WTC11 (cell line): Measurements from ENCODE around the gene SEC23IP. TPM values are rescaled to one million over a fixed set of nuclear protein-coding genes. Genes with fewer than 3 reads are reported as not detected.

Experiments
- ATAC-seq: fragments of 200-7000 bp; cut with Tn5 transposase; 2 replicates; pipeline ENCODE4 v1.10.0; 2021; ENCODE audit warnings: mild to moderate bottlenecking, moderate library complexity
- CTCF ChIA-PET: fragments of 300-600 bp; sonication (Branson Sonifier 250); formaldehyde crosslinking; loops from one replicate; lab custom pipeline; 2021; ENCODE audit warnings: antibody characterized with exemption; lab: Charles Lee
- POLR2A ChIA-PET: fragments of 350-600 bp; sonication (Branson Sonifier 250); formaldehyde crosslinking; loops from one replicate; lab custom pipeline; 2021; ENCODE audit warnings: antibody characterized with exemption; lab: Charles Lee
- DNase-seq: peaks from one replicate; pipeline ENCODE4 v3.0.0; 2021; ENCODE audit warnings: low spot score
- H3K27ac Mint-ChIP-seq: 2 replicates; pipeline ENCODE4 v1.8.0; 2021; ENCODE audit warnings: mixed read lengths
- H3K27me3 Mint-ChIP-seq: 2 replicates; pipeline ENCODE4 v1.8.0; 2021; ENCODE audit warnings: low read depth, mild to moderate bottlenecking, moderate library complexity, mixed read lengths
- H3K36me3 Mint-ChIP-seq: 2 replicates; pipeline ENCODE4 v1.8.0; 2021; ENCODE audit warnings: mixed read lengths
- H3K4me1 Mint-ChIP-seq: 2 replicates; pipeline ENCODE4 v1.8.0; 2022; ENCODE audit warnings: mixed read lengths
- H3K4me3 Mint-ChIP-seq: 2 replicates; pipeline ENCODE4 v1.8.0; 2021; ENCODE audit warnings: mild to moderate bottlenecking, moderate library complexity, mixed read lengths
- H3K9me3 Mint-ChIP-seq: 2 replicates; pipeline ENCODE4 v1.8.0; 2021; ENCODE audit warnings: mixed read lengths
- AFF4 ChIP-seq: sonication (generic); formaldehyde crosslinking; IDR thresholded peaks from 2 replicates; pipeline ENCODE4 v1.8.1; 2023; ENCODE audit warnings: mild to moderate bottlenecking, missing genetic modification reagents, borderline replicate concordance
- ATF2 ChIP-seq: sonication (generic); formaldehyde crosslinking; IDR thresholded peaks from 2 replicates; pipeline ENCODE4 v1.8.1; 2022; ENCODE audit warnings: low read depth, missing genetic modification reagents, borderline replicate concordance
- ELF4 ChIP-seq: sonication (generic); formaldehyde crosslinking; IDR thresholded peaks from 2 replicates; pipeline ENCODE4 v1.8.1; 2022; ENCODE audit warnings: low read depth, mild to moderate bottlenecking, moderate library complexity, missing genetic modification reagents
- ETV6 ChIP-seq: sonication (generic); formaldehyde crosslinking; IDR thresholded peaks from 2 replicates; pipeline ENCODE4 v1.8.1; 2022; ENCODE audit warnings: mild to moderate bottlenecking, missing genetic modification reagents
- FOXJ3 ChIP-seq: sonication (generic); formaldehyde crosslinking; IDR thresholded peaks from 2 replicates; pipeline ENCODE4 v1.9.0; 2021; ENCODE audit warnings: missing genetic modification reagents, mild to moderate bottlenecking, borderline replicate concordance
- JUN ChIP-seq: sonication (generic); formaldehyde crosslinking; IDR thresholded peaks from 2 replicates; pipeline ENCODE4 v1.8.0; 2023; ENCODE audit warnings: mild to moderate bottlenecking, missing genetic modification reagents
- KAT7 ChIP-seq: sonication (generic); formaldehyde crosslinking; IDR thresholded peaks from 2 replicates; pipeline ENCODE4 v1.8.1; 2023; ENCODE audit warnings: missing genetic modification reagents, mild to moderate bottlenecking, borderline replicate concordance
- OVOL2 ChIP-seq: fragments of 250-450 bp; sonication (Bioruptor Pico); IDR thresholded peaks from 2 replicates; pipeline ENCODE4 v1.9.0; 2021; ENCODE audit warnings: mild to moderate bottlenecking, borderline replicate concordance
- PRDM15 ChIP-seq: sonication (generic); formaldehyde crosslinking; IDR thresholded peaks from 2 replicates; pipeline ENCODE4 v1.8.0; 2022; ENCODE audit warnings: missing genetic modification reagents
- SMAD4 ChIP-seq: sonication (generic); formaldehyde crosslinking; IDR thresholded peaks from 2 replicates; pipeline ENCODE4 v1.8.0; 2022; ENCODE audit warnings: mild to moderate bottlenecking, missing genetic modification reagents
- TEAD1 ChIP-seq: sonication (generic); formaldehyde crosslinking; IDR thresholded peaks from 2 replicates; pipeline ENCODE4 v1.8.0; 2022; ENCODE audit warnings: mild to moderate bottlenecking, missing genetic modification reagents
- TEAD4 ChIP-seq: sonication (generic); formaldehyde crosslinking; IDR thresholded peaks from 2 replicates; pipeline ENCODE4 v1.8.0; 2022; ENCODE audit warnings: mild to moderate bottlenecking, missing genetic modification reagents
- TP53 ChIP-seq: sonication (generic); formaldehyde crosslinking; IDR thresholded peaks from 2 replicates; pipeline ENCODE4 v1.8.1; 2023; ENCODE audit warnings: mild to moderate bottlenecking, missing genetic modification reagents
- USF2 ChIP-seq: sonication (generic); formaldehyde crosslinking; IDR thresholded peaks from 2 replicates; pipeline ENCODE4 v1.8.1; 2023; ENCODE audit warnings: mild to moderate bottlenecking, missing genetic modification reagents, moderate library complexity
- total RNA-seq: library from RNA; stranded (reverse); gene quantifications from 3 replicates; pipeline ENCODE4 v1.2.3, GENCODE V29; 2021
- TF ChIP-seq, protein P1 (sequence below): sonication (generic); formaldehyde crosslinking; IDR thresholded peaks from 2 replicates; pipeline ENCODE4 v1.8.0; 2023; ENCODE audit warnings: mild to moderate bottlenecking, missing genetic modification reagents
- TF ChIP-seq, protein P2 (sequence below): sonication (generic); formaldehyde crosslinking; IDR thresholded peaks from 2 replicates; pipeline ENCODE4 v1.8.1; 2023; ENCODE audit warnings: mild to moderate bottlenecking, moderate library complexity, missing genetic modification reagents
- TF ChIP-seq, protein P3 (sequence below): sonication (generic); formaldehyde crosslinking; IDR thresholded peaks from 2 replicates; pipeline ENCODE4 v1.8.1; 2022; ENCODE audit warnings: low read depth, mild to moderate bottlenecking, moderate library complexity, missing genetic modification reagents, borderline replicate concordance
- TF ChIP-seq, protein P4 (sequence below): fragments of 250-450 bp; sonication (Bioruptor Pico); IDR thresholded peaks from 2 replicates; pipeline ENCODE4 v2.1.2; 2022; ENCODE audit warnings: mild to moderate bottlenecking, moderate library complexity

SEC23IP gene
- total RNA-seq, 1 experiment from 2014 or later, result 82.3 TPM

- ATAC-seq, result no peak
- H3K36me3 Mint-ChIP-seq, result peaks cover 44% of the 10 kb centered on the region
- no peak overlapping the region for H3K4me3 Mint-ChIP-seq
- no peak for DNase-seq
- H3K27ac Mint-ChIP-seq, result no peak overlapping the region
- ChIA-PET CTCF (no interaction called here), POLR2A (no interaction called here)
- TF ChIP-seq, protein P1, sequence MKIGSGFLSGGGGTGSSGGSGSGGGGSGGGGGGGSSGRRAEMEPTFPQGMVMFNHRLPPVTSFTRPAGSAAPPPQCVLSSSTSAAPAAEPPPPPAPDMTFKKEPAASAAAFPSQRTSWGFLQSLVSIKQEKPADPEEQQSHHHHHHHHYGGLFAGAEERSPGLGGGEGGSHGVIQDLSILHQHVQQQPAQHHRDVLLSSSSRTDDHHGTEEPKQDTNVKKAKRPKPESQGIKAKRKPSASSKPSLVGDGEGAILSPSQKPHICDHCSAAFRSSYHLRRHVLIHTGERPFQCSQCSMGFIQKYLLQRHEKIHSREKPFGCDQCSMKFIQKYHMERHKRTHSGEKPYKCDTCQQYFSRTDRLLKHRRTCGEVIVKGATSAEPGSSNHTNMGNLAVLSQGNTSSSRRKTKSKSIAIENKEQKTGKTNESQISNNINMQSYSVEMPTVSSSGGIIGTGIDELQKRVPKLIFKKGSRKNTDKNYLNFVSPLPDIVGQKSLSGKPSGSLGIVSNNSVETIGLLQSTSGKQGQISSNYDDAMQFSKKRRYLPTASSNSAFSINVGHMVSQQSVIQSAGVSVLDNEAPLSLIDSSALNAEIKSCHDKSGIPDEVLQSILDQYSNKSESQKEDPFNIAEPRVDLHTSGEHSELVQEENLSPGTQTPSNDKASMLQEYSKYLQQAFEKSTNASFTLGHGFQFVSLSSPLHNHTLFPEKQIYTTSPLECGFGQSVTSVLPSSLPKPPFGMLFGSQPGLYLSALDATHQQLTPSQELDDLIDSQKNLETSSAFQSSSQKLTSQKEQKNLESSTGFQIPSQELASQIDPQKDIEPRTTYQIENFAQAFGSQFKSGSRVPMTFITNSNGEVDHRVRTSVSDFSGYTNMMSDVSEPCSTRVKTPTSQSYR (CRISPR knock-in tag), result no peak
- TF ChIP-seq USF2 (CRISPR knock-in tag) (no peak), OVOL2 (CRISPR knock-in tag) (no peak), KAT7 (no peak), TEAD4 (no peak), TEAD1 (CRISPR knock-in tag) (no peak), TP53 (CRISPR knock-in tag) (no peak), AFF4 (CRISPR knock-in tag) (no peak), JUN (CRISPR knock-in tag) (no peak)
- H3K9me3 Mint-ChIP-seq, result no peaks in the 10 kb centered on the region
- no peaks in the 10 kb centered on the region for H3K27me3 Mint-ChIP-seq
- no peaks in the 10 kb centered on the region for H3K4me1 Mint-ChIP-seq
Observed at GRCh38 chr10:119853574-119853973, 39.0 kb upstream of the SEC23IP start.

DNA sequence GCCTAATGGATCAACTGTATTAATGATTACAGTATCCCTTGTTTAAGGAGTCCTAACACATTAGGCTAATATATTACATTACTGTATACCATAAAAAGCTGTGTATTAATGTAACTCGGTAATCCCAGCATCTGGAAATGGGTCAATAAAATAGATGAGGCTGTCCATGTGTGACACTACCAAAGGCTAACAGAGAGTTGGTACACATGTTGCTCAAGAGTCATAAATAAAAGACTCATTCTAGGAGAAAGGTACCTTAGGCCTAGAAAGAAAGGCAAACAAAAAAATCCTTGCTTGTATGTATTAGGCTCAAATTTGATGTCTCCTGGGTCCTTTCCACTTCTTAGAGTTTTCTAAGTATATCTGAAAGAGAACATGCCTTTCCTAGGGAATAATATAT, 34.5 kb upstream of the SEC23IP start:
- ATAC-seq, result no peak
- no peaks in the 10 kb centered on the region for H3K27me3 Mint-ChIP-seq
- H3K27ac Mint-ChIP-seq, result no peak overlapping the region
- H3K36me3 Mint-ChIP-seq, result peaks cover 27% of the 10 kb centered on the region
- ChIA-PET POLR2A (interaction anchor here (0.5 kb wide), 1 partner anchor 1347 kb away, joined by 3 read pairs; no protein-coding TSS in a partner anchor), CTCF (interaction anchor here (1.0 to 3.2 kb wide), 2 partner anchors 108 to 171 kb away, joined by 5 to 23 read pairs; no protein-coding TSS in a partner anchor)
- no peaks in the 10 kb centered on the region for H3K9me3 Mint-ChIP-seq
- peaks cover 27% of the 10 kb centered on the region for H3K4me1 Mint-ChIP-seq
- DNase-seq, result no peak
- no peak overlapping the region for H3K4me3 Mint-ChIP-seq
- no peak for TF ChIP-seq ETV6
- no peak for TF ChIP-seq ATF2 (CRISPR knock-in tag)
- no peak for TF ChIP-seq ELF4 (CRISPR knock-in tag)
- TF ChIP-seq, protein P2, sequence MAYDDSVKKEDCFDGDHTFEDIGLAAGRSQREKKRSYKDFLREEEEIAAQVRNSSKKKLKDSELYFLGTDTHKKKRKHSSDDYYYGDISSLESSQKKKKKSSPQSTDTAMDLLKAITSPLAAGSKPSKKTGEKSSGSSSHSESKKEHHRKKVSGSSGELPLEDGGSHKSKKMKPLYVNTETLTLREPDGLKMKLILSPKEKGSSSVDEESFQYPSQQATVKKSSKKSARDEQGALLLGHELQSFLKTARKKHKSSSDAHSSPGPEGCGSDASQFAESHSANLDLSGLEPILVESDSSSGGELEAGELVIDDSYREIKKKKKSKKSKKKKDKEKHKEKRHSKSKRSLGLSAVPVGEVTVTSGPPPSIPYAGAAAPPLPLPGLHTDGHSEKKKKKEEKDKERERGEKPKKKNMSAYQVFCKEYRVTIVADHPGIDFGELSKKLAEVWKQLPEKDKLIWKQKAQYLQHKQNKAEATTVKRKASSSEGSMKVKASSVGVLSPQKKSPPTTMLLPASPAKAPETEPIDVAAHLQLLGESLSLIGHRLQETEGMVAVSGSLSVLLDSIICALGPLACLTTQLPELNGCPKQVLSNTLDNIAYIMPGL (CRISPR knock-in tag), result no peak
- TF ChIP-seq, protein P3, sequence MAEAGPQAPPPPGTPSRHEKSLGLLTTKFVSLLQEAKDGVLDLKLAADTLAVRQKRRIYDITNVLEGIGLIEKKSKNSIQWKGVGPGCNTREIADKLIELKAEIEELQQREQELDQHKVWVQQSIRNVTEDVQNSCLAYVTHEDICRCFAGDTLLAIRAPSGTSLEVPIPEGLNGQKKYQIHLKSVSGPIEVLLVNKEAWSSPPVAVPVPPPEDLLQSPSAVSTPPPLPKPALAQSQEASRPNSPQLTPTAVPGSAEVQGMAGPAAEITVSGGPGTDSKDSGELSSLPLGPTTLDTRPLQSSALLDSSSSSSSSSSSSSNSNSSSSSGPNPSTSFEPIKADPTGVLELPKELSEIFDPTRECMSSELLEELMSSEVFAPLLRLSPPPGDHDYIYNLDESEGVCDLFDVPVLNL, result no peak
- TF ChIP-seq, protein P4, sequence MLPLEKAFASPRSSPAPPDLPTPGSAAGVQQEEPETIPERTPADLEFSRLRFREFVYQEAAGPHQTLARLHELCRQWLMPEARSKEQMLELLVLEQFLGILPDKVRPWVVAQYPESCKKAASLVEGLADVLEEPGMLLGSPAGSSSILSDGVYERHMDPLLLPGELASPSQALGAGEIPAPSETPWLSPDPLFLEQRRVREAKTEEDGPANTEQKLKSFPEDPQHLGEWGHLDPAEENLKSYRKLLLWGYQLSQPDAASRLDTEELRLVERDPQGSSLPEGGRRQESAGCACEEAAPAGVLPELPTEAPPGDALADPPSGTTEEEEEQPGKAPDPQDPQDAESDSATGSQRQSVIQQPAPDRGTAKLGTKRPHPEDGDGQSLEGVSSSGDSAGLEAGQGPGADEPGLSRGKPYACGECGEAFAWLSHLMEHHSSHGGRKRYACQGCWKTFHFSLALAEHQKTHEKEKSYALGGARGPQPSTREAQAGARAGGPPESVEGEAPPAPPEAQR (CRISPR knock-in tag), result no peak
- TF ChIP-seq FOXJ3 (CRISPR knock-in tag), result no peak
- no peak for TF ChIP-seq SMAD4 (CRISPR knock-in tag)
- TF ChIP-seq PRDM15 (CRISPR knock-in tag), result no peak
